Naive thymus-derived CD4-positive, alpha-beta T cell (primary cell): ENCODE measurements around the gene ZNRF3. TPM values are rescaled to one million over a fixed set of nuclear protein-coding genes. Genes with fewer than 3 reads are reported as not detected.

Experiments used
- ATAC-seq: fragments of 150-1000 bp; cut with Tn5 transposase; 2 replicates; pipeline ENCODE4 v1.10.0; 2021; ENCODE audit warnings: mild to moderate bottlenecking, moderate library complexity
- CTCF ChIA-PET: fragments of 350-600 bp; sonication (Branson Sonifier 250); formaldehyde crosslinking; loops from one replicate; lab custom pipeline; 2021; ENCODE audit warnings: antibody characterized with exemption; lab: Charles Lee
- POLR2A ChIA-PET: fragments of 350-600 bp; sonication (Branson Sonifier 250); formaldehyde crosslinking; loops from one replicate; lab custom pipeline; 2021; ENCODE audit warnings: antibody characterized with exemption, inconsistent platforms; lab: Charles Lee
- DNase-seq, 9 donors: peaks; one replicate each; pipeline versions ENCODE4 v3.0.0 to v3.0.0-alpha.2; 2020 to 2022; ENCODE audit warnings: mixed read lengths in 1 of 9
- H3K27ac ChIP-seq: one replicate; pipeline ENCODE4 v1.7.0; 2013; ENCODE audit warnings: mild to moderate bottlenecking, low read depth, low read length, moderate library complexity
- H3K27me3 ChIP-seq, 2 donors: one replicate each; pipeline ENCODE4 v1.7.0; 2013; ENCODE audit warnings: low read length in 2 of 2, mild to moderate bottlenecking in 2 of 2, moderate library complexity in 2 of 2; ENCODE audit not compliant: control insufficient read depth in 2 of 2, insufficient read depth in 2 of 2
- H3K36me3 ChIP-seq, 3 experiments: 1 replicate in 2 of 3; 2 replicates in 1 of 3; pipeline ENCODE4 v1.7.0; 2013; ENCODE audit warnings: low read length in 3 of 3, mild to moderate bottlenecking in 3 of 3, moderate library complexity in 1 of 3; ENCODE audit not compliant: insufficient read depth in 3 of 3, control insufficient read depth in 2 of 3
- H3K4me1 ChIP-seq, 2 donors: one replicate each; pipeline ENCODE4 v1.7.0; 2013; ENCODE audit warnings: low read length in 2 of 2, mild to moderate bottlenecking in 2 of 2, moderate library complexity in 1 of 2; ENCODE audit not compliant: control insufficient read depth in 2 of 2, insufficient read depth in 2 of 2
- H3K4me3 ChIP-seq: 2 replicates; pipeline ENCODE4 v1.7.0; 2013; ENCODE audit warnings: mild to moderate bottlenecking, low read length
- H3K9me3 ChIP-seq, 3 experiments: 1 replicate in 2 of 3; 2 replicates in 1 of 3; pipeline ENCODE4 v1.7.0; 2013; ENCODE audit warnings: low read length in 3 of 3; ENCODE audit not compliant: control insufficient read depth in 2 of 3
- H3K27ac Mint-ChIP-seq, 9 donors: one replicate each; pipeline ENCODE4 v1.8.0; 2020 to 2022; ENCODE audit warnings: mixed read lengths in 9 of 9, mild to moderate bottlenecking in 8 of 9, moderate library complexity in 5 of 9, inconsistent platforms in 2 of 9
- H3K27me3 Mint-ChIP-seq, 5 donors: one replicate each; pipeline ENCODE4 v1.8.0; 2021 to 2022; ENCODE audit warnings: mixed read lengths in 5 of 5, mild to moderate bottlenecking in 1 of 5
- H3K36me3 Mint-ChIP-seq, 5 donors: one replicate each; pipeline ENCODE4 v1.8.0; 2020 to 2022; ENCODE audit warnings: mixed read lengths in 5 of 5, mild to moderate bottlenecking in 3 of 5, inconsistent platforms in 1 of 5
- H3K4me1 Mint-ChIP-seq, 7 donors: one replicate each; pipeline ENCODE4 v1.8.0; 2020 to 2022; ENCODE audit warnings: mixed read lengths in 7 of 7, mild to moderate bottlenecking in 3 of 7, inconsistent platforms in 1 of 7
- H3K4me3 Mint-ChIP-seq, 10 donors: one replicate each; pipeline ENCODE4 v1.8.0; 2020 to 2022; ENCODE audit warnings: mild to moderate bottlenecking in 10 of 10, mixed read lengths in 10 of 10, moderate library complexity in 6 of 10, inconsistent platforms in 2 of 10
- H3K9me3 Mint-ChIP-seq, 11 donors: one replicate each; pipeline ENCODE4 v1.8.0; 2020 to 2022; ENCODE audit warnings: mixed read lengths in 11 of 11, mild to moderate bottlenecking in 4 of 11, inconsistent platforms in 1 of 11, moderate library complexity in 1 of 11
- intact Hi-C, 2 donors: fragments of 100-400 bp; cut with micrococcal nuclease; formaldehyde crosslinking; loops; one replicate each; pipeline ENCODE4 v1.15.1; 2023
- polyA plus RNA-seq, 2 donors: library from polyadenylated mRNA; unstranded; fragments of 300-500 nt; fragmentation: Illumina TruSeq; gene quantifications; one replicate each; pipeline ENCODE4 v1.2.3, GENCODE V29; 2021
- total RNA-seq, 6 experiments: library from RNA in 5 of 6; stranded (reverse) in 5 of 6; gene quantifications; 1 replicate in 5 of 6; 2 replicates in 1 of 6; pipeline ENCODE4 v1.2.3 and lab custom pipeline; 2021 to 2026

Gene ZNRF3
- total and polyA plus RNA-seq, 7 experiments from 2014 or later = 0.22 to 0.98 (median 0.63) TPM

GRCh38 chr22:29028468-29028867, 145.1 kb downstream of the ZNRF3 start:
- no peaks in the 10 kb centered on the region for H3K36me3 ChIP-seq
- Mint-ChIP-seq H3K27me3 (peaks cover 30 to 71% (median 52%) of the 10 kb centered on the region in 5 donors), H3K4me3 (no peak overlapping the region), H3K9me3 (peaks cover 0 to 1% (median 0%) of the 10 kb centered on the region in 11 donors), H3K27ac (no peak overlapping the region), H3K4me1 (peaks cover 11 to 23% (median 16%) of the 10 kb centered on the region in 7 donors), H3K36me3 (peaks cover 0 to 6% (median 0%) of the 10 kb centered on the region in 5 donors)
- no peaks in the 10 kb centered on the region for H3K4me1 ChIP-seq
- ATAC-seq (no peak), DNase-seq (no peak)
- POLR2A ChIA-PET = no interaction called here
- peaks cover 0 to 13% of the 10 kb centered on the region in 2 donors for H3K27me3 ChIP-seq
- no peaks in the 10 kb centered on the region for H3K9me3 ChIP-seq
- intact Hi-C loops = no loop called here
- CTCF ChIA-PET = interaction anchor here (0.5 to 0.9 kb wide), 3 partner anchors 12 to 121 kb away, joined by 3 read pairs; no protein-coding TSS in a partner anchor
- no peak overlapping the region for H3K27ac ChIP-seq
- H3K4me3 ChIP-seq = no peak overlapping the region

GRCh38 chr22:29029202-29030000, 146.0 kb downstream of the ZNRF3 start:
- Mint-ChIP-seq H3K27me3 (peaks cover 34 to 73% (median 52%) of the 10 kb centered on the region in 5 donors), H3K4me1 (peaks cover 11 to 23% (median 16%) of the 10 kb centered on the region in 7 donors), H3K36me3 (peaks cover 0 to 6% (median 0%) of the 10 kb centered on the region in 5 donors), H3K9me3 (peaks cover 0 to 1% (median 0%) of the 10 kb centered on the region in 11 donors), H3K4me3 (peak overlapping the region in 6 of 10 donors; percentile 21 to 80 (median 70)), H3K27ac (no peak overlapping the region)
- ChIA-PET CTCF (no interaction called here), POLR2A (no interaction called here)
- H3K36me3 ChIP-seq = no peaks in the 10 kb centered on the region
- no peaks in the 10 kb centered on the region for H3K9me3 ChIP-seq
- DNase-seq (no peak), ATAC-seq (no peak)
- no peak overlapping the region for H3K4me3 ChIP-seq
- H3K4me1 ChIP-seq = no peaks in the 10 kb centered on the region
- no peak overlapping the region for H3K27ac ChIP-seq
- H3K27me3 ChIP-seq = peaks cover 0 to 13% of the 10 kb centered on the region in 2 donors
- intact Hi-C loops = no loop called here

GRCh38 chr22:29030016-29030617, 146.7 kb downstream of the ZNRF3 start:
- DNase-seq = peak in 1 of 9 donors; percentile 2
- H3K4me3 ChIP-seq = no peak overlapping the region
- peak overlapping the region; percentile 48 to 80 (median 62) for H3K4me3 Mint-ChIP-seq
- ChIA-PET CTCF (no interaction called here), POLR2A (no interaction called here)
- H3K9me3 ChIP-seq = no peaks in the 10 kb centered on the region
- peaks cover 35 to 74% (median 51%) of the 10 kb centered on the region in 5 donors for H3K27me3 Mint-ChIP-seq
- H3K4me1 ChIP-seq = no peaks in the 10 kb centered on the region
- ATAC-seq = no peak
- no peak overlapping the region for H3K27ac Mint-ChIP-seq
- H3K4me1 Mint-ChIP-seq = peaks cover 11 to 23% (median 16%) of the 10 kb centered on the region in 7 donors
- H3K36me3 ChIP-seq = no peaks in the 10 kb centered on the region
- peaks cover 0 to 6% (median 0%) of the 10 kb centered on the region in 5 donors for H3K36me3 Mint-ChIP-seq
- intact Hi-C loops = loop anchor here in 1 of 2 donors (10.0 kb wide), 1 partner anchor 75 kb away; no protein-coding TSS in a partner anchor
- H3K27me3 ChIP-seq = peaks cover 0 to 13% of the 10 kb centered on the region in 2 donors
- H3K9me3 Mint-ChIP-seq = peaks cover 0 to 1% (median 0%) of the 10 kb centered on the region in 11 donors
- H3K27ac ChIP-seq = no peak overlapping the region

- no peak for DNase-seq
These were observed 147.3 kb downstream of the ZNRF3 start for GRCh38 chr22:29030618-29031226.

GRCh38 chr22:29031227-29032011, 148.0 kb downstream of the ZNRF3 start:
- ATAC-seq (no peak), DNase-seq (peak in 1 of 9 donors; percentile 2)
- Mint-ChIP-seq H3K4me3 (peak overlapping the region in 6 of 10 donors; percentile 24 to 78 (median 68)), H3K27me3 (peaks cover 35 to 68% (median 50%) of the 10 kb centered on the region in 5 donors), H3K9me3 (peaks cover 0 to 1% (median 0%) of the 10 kb centered on the region in 11 donors), H3K27ac (peak overlapping the region in 1 of 9 donors; percentile 42), H3K36me3 (peaks cover 0 to 4% (median 0%) of the 10 kb centered on the region in 5 donors), H3K4me1 (peaks cover 11 to 23% (median 16%) of the 10 kb centered on the region in 7 donors)
- intact Hi-C loops = loop anchor here in 1 of 2 donors (10.0 kb wide), 1 partner anchor 77 kb away; no protein-coding TSS in a partner anchor
- no peaks in the 10 kb centered on the region for H3K36me3 ChIP-seq
- H3K27me3 ChIP-seq = peaks cover 0 to 13% of the 10 kb centered on the region in 2 donors
- ChIA-PET CTCF (interaction anchor here (1.2 kb wide), 1 partner anchor 430 kb away, joined by 3 read pairs; no protein-coding TSS in a partner anchor), POLR2A (no interaction called here)
- H3K4me1 ChIP-seq = no peaks in the 10 kb centered on the region
- H3K4me3 ChIP-seq = no peak overlapping the region
- H3K27ac ChIP-seq = no peak overlapping the region
- H3K9me3 ChIP-seq = no peaks in the 10 kb centered on the region

More at GRCh38 chr22:29030618-29031226, 147.3 kb downstream of the ZNRF3 start:
- CTCF ChIA-PET = no interaction called here
- H3K27me3 ChIP-seq = peaks cover 0 to 13% of the 10 kb centered on the region in 2 donors
- no peaks in the 10 kb centered on the region for H3K4me1 ChIP-seq
- H3K9me3 Mint-ChIP-seq = peaks cover 0 to 1% (median 0%) of the 10 kb centered on the region in 11 donors
- no peak for ATAC-seq
- no peaks in the 10 kb centered on the region for H3K9me3 ChIP-seq
- H3K27me3 Mint-ChIP-seq = peaks cover 35 to 72% (median 50%) of the 10 kb centered on the region in 5 donors
- H3K36me3 ChIP-seq = no peaks in the 10 kb centered on the region
- H3K4me1 Mint-ChIP-seq = peaks cover 11 to 23% (median 16%) of the 10 kb centered on the region in 7 donors
- H3K27ac ChIP-seq = no peak overlapping the region
- peak overlapping the region; percentile 48 to 80 (median 62) for H3K4me3 Mint-ChIP-seq
- H3K4me3 ChIP-seq = no peak overlapping the region
- peaks cover 0 to 4% (median 0%) of the 10 kb centered on the region in 5 donors for H3K36me3 Mint-ChIP-seq
- POLR2A ChIA-PET = no interaction called here
- intact Hi-C loops = loop anchor here in 1 of 2 donors (10.0 kb wide), 1 partner anchor 76 kb away; no protein-coding TSS in a partner anchor
- no peak overlapping the region for H3K27ac Mint-ChIP-seq
